Fibroblast of skin of left biceps (primary cell): ENCODE measurements around the gene PPP1R37.

Experiments
- DNase-seq, 2 experiments: peaks; one replicate each; pipeline ENCODE4 v3.0.0-alpha.2; 2013; ENCODE audit warnings: low read depth in 2 of 2

The PPP1R37 gene, protein sequence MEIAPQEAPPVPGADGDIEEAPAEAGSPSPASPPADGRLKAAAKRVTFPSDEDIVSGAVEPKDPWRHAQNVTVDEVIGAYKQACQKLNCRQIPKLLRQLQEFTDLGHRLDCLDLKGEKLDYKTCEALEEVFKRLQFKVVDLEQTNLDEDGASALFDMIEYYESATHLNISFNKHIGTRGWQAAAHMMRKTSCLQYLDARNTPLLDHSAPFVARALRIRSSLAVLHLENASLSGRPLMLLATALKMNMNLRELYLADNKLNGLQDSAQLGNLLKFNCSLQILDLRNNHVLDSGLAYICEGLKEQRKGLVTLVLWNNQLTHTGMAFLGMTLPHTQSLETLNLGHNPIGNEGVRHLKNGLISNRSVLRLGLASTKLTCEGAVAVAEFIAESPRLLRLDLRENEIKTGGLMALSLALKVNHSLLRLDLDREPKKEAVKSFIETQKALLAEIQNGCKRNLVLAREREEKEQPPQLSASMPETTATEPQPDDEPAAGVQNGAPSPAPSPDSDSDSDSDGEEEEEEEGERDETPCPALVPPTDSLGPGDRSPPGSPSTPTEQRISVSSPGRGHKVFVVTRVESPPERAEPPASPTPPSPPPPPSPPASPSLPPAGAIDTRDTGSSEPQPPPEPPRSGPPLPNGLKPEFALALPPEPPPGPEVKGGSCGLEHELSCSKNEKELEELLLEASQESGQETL

DNA sequence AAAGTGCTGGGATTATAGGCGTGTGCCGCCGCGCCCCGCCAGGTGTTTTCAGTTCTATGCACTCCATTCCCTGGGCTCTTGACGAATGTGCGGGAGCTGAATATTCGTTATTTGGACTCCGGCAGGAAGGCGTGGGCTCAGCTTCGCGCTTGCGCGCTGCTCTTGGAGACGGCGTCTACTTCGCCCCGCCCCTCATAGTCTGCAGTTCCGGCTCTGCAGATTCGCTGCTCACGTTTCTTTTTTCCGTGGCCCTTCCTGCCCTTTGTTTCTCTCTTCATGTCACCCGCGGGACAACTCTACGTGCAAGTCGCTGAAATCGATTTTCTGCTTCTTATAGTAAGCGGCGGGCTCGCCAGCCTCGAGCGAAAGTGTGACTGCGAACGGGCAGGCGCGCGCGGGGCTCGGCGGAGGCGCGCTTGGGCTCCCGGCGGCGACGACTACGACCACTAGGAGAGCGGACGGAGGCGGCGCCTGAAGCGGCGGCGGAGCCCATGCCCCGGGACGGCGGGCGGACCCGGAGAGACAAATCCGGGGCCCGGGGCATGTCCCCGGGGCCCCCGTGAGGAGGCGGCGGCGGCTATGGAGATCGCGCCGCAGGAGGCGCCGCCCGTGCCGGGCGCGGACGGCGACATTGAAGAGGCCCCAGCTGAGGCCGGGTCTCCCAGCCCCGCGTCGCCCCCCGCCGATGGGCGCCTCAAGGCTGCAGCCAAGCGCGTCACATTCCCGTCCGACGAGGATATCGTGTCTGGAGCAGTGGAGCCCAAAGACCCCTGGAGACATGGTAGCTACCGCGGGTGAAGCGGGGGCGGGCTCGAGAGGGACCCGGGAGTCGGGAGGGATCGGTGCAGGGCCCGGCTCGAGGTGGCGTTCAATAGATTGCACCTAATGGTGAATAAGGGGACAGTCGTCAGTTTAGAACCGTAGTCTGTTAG, at the start of gene PPP1R37:
PPP1R37 (plus strand) TSS at position 433 of the 932 bp plus-strand sequence; CDS start at position 580, 147 bp downstream.
- DNase-seq, result peak; percentile 94 to 95

DNA sequence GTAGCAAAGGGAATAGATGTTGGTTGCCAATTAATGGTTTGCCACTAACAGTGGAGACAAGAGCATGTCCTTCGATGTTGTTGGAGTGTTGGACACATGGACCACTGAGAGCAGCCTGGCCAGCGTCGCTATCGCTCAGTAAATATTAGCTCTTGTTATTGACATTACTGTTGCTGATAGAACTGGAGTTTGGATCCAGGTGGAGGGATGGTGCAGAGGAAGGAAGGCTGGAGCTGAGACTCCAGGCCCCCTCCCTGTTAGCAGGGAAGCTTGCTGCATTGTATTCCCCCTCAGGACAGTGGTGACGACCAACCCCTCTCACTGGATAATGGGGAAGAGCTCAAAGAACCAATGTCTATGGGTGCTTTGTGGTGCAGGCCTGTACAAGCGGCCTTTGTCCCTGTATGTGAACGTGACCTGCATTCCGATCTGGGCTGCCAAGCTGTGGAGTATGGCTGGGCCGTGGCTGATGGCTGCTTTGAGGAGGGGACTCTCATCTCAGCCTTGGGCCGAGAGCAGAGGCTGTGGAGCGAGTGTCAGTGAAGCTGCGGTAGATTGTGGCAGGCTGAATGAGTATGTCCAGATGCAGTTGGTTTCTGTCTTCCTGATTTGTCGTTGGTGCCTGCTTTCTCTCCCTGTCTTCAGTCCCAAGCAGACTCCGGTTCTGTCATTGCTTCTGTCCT, 47.2 kb upstream of the PPP1R37 start:
- no peak for DNase-seq

DNA sequence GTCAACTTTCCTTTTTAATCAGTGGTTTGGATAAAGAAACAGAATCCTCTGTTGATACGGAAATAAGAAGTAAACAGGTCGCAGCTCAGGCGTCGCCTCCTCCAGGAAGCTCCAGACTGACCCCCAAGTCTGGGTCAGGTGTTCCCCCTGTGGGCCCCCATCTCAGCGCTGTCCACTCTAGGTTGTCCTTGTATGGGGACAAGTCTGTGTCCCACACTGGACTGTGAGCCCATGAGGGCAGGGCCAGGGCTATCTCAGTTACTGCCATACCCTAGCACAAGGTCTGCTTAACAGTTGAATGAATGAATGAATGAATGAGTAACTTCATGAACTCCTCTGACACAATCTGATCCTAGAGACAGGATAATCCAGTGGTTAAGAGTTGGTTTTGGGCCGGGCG, 46.6 kb upstream of the PPP1R37 start:
- DNase-seq, result no peak

DNA sequence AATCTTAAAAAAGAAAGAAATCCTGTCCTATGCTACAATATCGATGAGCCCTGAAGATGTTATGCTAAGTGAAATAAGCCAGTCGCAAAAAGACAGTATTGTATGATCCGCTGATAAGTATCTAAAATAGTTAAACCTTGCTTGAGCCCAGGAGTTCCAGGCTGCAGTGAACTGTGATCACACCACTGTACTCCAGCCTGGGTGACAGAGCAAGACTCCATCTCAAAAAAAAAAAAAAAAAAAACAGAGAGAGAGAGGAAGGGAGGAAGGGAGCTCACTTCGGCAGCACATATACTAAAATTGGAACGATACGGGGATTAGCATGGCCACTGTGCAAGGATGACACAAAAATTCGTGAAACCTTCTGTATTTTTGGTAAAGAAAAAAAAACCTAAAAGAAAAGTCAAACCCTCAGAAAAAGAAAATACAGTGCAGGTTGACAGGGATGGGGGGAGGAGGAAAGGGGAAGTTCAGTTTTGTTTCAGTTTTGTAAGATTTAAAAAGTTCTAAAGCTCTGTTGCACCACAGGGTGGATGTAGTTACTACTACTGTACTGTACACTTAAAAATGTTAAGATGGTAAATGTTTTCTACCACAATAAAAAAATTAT, 45.7 kb upstream of the PPP1R37 start:
- DNase-seq, result no peak

DNA sequence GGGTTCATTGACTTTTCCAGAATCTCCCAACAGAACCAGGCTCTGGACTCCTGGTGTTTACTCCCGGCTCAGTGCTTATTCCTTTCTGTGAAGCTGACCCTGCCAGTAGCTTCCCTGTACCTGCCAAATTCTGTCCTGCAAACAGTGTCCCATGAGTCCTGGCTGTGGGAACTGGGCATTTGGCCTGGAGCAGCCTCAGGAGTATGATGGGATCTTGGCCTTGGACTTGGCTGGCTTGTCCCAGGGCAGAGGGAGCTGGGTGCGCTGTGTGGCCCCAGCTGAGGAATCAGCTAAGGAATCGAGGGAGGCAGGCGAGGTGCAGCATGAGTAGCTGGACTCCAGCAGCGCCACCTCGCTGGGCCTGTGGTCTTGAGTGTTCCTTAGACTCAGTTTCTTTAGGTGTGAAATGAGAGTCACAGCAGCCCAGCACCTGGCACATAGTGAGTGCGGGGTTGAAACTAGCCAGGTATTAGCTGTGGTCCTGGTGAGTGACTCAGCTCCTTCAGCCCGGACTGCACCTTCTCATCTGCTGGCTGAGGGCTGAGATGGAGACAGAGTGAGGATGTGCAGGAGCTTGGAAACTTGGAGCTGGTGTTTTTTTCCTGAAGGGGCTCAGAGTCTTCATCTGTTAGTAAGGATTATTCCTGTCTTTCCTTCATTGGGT, 43.8 kb upstream of the PPP1R37 start:
- DNase-seq, result no peak

DNA sequence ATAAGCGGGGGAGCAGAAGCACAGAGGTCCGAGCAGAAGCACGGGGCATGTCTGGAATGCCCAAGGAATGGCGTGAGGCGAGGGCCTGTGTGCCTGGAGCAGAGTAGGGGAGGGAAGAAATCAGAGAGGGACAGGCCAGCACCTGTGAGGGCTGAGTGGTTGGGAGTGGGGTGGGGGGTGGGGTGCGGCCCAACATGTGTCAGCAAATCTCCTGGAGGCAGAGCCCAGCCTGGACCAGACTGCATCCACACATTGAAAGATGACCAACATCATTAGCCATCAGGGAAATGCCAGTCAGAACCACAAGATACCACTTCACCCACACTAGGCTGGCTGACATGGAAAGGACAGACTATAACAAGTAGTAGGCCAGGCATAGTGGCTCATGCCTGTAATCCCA, 42.9 kb upstream of the PPP1R37 start:
- no peak for DNase-seq

DNA sequence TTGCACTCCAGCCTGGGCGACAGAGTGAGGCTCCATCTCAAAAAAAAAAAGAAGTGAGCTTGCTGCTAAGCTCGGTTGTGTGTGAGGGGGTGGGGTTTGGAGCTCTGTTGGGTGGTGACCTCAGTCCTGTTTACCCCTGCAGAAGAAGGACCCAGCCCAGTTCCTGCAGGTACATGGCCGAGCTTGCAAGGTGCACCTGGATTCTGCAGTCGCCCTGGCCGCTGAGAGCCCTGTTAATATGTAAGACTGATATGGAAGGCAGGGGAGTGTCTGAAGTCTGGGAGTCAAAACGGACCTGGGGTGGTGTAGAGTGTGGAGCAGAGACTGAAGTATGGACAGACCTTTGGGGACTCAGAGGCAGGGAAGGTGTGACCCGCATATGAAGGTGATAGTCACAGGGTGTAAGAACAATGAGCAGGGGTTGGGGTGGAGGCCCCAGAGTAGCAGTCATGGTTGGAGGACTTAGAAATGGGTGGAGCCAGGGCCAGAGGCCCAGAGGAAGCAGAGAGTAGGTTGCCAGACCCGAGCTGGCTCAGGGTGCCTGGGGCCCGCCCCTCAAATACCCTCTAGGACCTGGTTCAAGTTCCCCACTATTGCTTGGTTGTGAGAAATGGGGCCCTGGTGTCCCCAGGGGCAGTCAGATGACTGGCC, 40.9 kb upstream of the PPP1R37 start:
- DNase-seq, result no peak

DNA sequence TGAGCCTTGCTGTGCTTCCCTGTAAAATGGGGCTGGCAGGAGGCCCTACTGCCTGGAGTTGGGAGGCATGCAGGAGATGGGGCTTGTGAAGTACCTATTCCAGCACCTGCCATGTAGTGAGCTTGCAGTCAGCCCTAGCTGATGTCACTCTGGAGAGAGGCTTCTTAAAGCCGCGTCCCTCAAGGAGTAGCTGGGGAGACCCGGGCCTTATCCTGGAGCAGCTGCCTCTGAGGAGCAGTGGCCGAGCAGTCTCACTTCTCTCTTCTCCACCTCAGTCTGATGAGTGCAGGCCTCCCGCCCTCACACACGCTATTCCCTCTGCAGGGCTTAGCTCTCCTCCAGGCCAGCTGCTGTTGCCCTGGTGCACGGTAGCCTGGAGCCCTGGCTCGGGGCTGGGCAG, 36.1 kb upstream of the PPP1R37 start:
- DNase-seq, result no peak

DNA sequence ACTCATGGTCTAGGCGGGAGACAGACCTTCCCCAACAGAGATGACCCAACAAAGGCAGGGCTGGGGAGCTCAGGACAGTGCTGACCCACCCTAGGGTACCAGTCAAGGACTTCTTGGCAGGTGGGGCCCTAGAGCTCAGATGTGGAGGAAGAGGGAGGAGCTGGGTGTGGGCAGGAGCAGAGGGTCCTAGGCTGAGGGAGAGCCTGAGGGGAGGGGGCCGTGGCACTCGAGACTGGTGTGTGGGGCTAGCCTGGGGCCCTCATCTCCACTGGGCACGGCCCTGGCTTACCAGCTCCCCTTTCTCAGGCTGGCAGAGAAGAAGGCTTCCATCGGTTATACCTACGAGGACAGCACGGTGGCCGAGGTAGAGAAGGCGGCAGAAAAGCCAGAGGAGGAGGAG, 35.5 kb upstream of the PPP1R37 start:
- no peak for DNase-seq

DNA sequence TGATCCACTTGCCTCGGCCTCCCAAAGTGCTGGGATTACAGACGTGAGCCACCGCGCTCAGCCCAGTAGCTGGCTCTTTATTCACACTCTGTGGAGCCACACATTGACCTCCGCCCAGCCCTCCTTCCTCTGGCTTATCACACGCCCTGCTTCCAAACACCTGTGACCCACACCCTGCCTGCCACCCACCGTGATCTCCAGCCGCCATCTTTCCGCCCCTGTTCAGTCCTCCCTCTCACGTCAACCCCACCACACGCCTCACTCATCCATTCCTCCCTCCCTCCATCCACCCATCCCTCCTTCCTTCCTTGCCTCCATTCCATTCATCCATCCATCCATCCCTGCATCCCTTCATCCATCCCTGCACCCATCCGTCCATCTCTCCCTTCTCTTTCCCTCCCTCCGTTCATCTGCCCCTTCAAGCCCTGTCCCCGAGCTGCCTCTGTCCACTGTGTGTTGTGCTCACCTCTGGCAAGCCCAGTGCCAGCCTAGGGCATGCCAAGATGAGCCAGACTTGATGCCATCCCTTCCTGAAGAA, 34.3 kb upstream of the PPP1R37 start:
- no peak for DNase-seq

DNA sequence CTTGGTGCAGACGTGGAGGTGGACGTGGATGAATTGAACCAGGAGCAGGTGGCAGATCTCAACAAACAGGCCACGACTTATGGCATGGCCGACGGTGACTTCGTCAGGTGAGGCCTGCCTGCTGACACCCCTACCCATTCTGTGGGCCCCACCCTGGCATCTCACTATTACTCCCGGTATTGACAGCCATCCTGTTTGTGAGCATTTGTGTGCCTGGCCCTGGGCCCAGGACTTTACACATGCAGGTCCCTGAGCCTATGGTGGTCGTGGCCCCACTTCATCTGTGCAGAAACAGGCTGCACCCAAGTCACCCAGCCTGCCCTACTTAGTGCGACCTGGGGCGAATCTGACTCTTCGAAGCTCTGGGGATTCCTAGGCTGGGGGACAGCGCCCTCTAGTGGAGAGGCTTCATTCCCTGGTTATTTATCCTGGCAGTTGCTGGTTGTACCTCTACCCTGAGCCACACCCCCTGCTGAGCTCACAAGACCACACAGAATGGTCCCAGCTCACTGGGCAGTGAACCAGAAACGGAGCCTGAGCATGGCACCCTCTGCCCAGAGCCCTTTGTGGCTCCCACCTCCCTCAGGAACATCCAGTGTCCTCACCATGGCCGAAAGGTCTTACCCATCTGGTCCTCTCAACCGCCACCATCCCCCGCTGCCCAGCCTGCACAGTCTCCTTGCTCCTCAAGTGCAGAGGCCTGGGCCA, 33.6 kb upstream of the PPP1R37 start:
- DNase-seq, result peak; percentile 15 to 19

DNA sequence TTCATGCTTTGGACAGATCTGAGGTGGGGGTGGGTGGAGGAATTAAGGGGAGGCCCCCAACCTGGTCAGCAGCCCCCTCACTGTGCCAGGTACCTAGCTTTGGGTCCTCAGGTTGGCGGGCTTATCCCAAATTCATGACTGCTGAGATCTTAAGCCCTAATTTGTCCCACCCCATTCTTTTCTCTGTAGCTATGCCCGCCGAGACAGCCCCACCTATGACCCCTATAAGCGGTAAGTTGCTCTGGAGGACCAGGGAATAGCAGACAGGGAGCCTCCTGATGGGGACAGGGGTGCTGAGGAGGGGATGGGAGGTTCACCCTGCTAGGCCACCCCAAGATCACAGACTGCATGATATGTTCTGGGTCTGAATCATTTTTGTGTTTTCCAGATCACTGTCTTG, 31.0 kb upstream of the PPP1R37 start:
- DNase-seq, result no peak

DNA sequence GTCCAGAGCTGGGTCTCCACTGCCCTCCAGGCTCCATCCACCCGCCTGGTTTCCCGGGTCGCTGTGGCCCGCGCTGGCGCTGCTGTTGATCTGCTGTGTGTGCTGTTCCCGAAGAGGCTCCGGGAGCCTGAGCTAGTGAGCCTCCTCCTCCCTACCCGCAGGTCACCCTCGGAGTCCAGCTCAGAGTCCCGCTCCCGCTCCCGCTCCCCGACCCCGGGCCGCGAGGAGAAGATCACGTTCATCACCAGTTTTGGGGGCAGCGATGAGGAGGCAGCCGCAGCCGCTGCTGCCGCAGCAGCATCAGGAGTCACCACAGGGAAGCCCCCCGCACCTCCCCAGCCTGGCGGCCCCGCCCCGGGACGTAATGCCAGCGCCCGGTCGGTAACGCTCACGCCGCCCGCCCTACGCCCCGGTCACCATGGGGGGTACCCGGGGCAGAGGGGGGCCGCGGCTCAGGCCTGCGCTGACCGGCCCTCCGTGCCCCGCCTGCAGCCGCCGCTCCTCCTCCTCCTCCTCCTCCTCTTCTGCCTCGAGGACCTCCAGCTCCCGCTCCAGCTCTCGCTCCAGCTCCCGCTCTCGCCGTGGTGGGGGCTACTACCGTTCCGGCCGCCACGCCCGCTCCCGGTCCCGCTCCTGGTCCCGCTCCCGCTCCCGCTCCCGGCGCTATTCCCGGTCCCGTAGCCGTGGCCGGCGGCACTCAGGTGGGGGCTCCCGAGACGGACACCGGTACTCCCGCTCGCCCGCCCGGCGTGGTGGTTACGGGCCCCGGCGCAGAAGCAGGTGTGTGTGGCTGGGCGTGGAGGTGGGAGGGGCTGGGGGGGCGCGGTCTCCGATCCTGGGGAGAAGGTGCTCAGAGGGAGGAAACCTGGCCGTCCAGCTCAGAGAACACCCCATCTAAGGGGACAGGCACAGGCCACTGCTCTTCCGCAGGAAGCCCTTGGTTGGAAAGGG, 28.9 kb upstream of the PPP1R37 start:
- no peak for DNase-seq

DNA sequence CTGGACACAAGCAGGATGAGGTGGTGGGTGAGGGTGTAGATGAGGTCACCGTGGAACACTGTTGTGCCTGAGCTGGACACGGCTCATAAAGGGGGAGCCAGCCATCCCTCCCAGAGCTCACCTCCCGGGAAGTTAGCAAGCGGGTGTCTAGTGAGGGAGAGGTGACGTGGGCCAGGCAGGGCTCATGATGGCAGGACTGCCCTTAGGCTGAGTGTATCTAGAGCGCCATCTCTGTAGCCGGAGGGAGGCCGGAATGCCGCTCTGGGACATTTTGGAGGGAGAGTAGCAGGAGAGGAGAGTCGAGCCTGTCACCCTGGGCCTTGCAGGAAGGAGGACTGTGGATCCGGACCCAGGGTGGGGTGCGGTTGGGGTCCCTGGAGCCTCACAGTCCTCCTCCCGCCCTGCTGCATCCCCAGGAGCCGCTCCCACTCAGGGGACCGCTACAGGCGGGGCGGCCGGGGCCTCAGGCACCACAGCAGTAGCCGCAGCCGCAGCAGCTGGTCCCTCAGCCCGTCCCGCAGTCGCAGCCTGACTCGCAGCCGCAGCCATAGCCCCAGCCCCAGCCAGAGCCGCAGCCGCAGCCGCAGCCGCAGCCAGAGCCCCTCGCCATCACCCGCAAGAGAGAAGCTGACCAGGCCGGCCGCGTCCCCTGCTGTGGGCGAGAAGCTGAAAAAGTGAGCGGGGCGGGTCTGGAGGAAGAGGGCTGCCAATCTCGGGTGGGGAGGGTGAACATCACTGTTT, 25.9 kb upstream of the PPP1R37 start:
- DNase-seq, result no peak

DNA sequence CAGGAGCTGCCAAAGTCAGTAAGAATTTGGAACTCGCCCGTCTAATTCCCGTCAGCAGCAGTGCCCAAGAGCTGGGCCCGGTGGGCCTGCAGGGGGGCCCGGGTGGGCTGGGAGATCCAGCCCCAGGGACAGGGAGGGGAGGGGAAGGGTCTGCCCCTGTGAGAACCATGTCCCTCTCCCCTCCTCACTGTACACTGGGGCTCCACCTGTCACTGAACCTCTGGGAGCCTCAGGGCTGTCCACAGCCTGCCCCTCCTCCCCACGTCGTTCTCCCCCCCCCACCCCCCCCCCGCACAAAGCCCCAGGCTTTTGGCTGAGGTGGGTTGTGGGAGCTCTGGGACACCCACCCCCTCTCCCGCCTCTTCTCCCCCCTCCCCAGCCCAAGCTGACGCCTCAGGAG, 24.9 kb upstream of the PPP1R37 start:
- DNase-seq, result no peak

DNA sequence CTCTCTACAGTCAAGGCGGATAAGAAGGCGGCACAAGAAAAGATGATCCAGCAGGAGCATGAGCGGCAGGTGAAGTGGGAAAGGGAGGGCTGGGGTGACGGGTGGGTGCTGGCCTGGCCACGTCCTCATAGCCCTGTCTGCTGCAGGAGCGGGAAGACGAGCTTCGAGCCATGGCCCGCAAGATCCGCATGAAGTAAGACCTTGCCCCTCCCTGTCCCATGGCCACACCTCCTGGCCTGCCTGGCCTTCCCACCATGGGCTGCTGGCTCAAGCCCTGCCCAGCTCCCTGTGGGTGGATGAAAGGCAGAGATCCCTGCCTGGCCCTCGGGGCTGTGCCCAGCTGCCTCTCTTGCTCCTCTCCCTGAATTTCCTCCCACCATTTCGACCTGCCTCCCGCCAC, 23.9 kb upstream of the PPP1R37 start:
- no peak for DNase-seq

DNA sequence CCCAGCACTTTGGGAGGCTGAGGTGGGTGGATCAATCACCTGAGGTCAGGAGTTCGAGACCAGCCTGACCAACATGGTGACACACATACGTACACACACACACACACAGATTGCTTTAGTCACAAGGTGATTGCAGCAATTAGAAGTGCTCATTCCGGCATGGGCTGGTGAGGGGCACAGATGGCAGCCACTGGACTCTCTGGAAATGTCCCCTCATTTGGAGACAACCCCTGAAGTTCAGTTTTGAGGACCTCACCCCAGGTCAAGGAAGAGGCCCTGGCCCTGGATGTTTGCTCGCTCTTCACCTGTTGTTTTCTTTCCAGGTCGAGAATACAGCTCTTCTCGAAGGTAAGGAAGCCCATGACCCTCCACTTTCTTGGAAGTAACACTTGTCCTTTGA, 22.8 kb upstream of the PPP1R37 start:
- no peak for DNase-seq
